Sciatic nerve (tissue), 2 donors: ENCODE data around the gene GAP43. TPM values are rescaled to one million over a fixed set of nuclear protein-coding genes. Genes with fewer than 3 reads are reported as not detected.
A peak's percentile ranks its signal among the peaks of the same experiment; 100 is the strongest.
"Not testable (repeated sequence)": the region's sequence is repeated elsewhere in the genome, so short reads cannot be mapped to it uniquely, and the experiment has no call there.

Experiments
- ATAC-seq: fragments of 200-7000 bp; cut with Tn5 transposase; one replicate; pipeline ENCODE4 v1.9.1; 2020; ENCODE audit warnings: mild to moderate bottlenecking, moderate library complexity
- DNase-seq: peaks from one replicate; pipeline ENCODE4 v3.0.0-alpha.2; 2020; ENCODE audit warnings: low spot score
- intact Hi-C: fragments of 100-400 bp; cut with DNase I; formaldehyde crosslinking; loops from one replicate; pipeline ENCODE4 v1.14.2; 2022
- total RNA-seq: library from RNA; stranded (reverse); fragmentation: NEBNext Ultra II Directional; extraction: Animal tissue kit (Norgen Biotek cat#: 25700); gene quantifications from one replicate; pipeline ENCODE4 v1.2.1, GENCODE V29; 2021
- donor health status: DM: no; HTN: no; CAD: no.
- donor health status: DM: no; HTN: no; CAD: no.

The GAP43 gene
- total RNA-seq, 1 donor from 2014 or later: 6.0 TPM

DNA sequence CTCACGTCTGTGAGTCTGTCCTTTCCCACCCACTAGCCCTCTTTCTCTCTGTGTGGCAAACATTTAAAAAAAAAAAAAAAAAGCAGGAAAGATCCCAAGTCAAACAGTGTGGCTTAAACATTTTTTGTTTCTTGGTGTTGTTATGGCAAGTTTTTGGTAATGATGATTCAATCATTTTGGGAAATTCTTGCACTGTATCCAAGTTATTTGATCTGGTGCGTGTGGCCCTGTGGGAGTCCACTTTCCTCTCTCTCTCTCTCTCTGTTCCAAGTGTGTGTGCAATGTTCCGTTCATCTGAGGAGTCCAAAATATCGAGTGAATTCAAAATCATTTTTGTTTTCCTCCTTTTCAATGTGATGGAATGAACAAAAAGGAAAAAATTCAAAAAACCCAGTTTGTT lies 97.7 kb downstream of the GAP43 start:
- intact Hi-C loops: no loop called here
- ATAC-seq: peak; percentile 66
- no peak for DNase-seq

DNA sequence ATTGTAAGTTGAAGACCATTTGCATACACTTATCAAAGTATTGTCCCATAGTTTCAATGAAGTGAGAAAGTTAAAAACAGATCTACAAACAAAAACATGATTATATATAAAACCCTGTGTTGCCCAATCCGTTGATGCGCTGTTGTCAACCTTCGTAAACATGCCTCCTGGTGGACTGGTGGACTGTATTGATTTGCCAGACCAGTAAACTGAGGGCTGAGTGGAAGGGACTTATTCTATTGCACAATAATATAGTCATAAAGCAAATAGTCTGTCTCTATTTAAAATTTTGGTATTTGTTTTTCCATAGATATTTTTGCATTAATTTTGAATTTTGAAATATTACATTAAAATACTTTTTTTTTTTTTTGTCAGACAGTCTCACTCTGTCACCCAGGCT lies 102.5 kb downstream of the GAP43 start:
- intact Hi-C loops: no loop called here
- DNase-seq (no peak), ATAC-seq (no peak)

DNA sequence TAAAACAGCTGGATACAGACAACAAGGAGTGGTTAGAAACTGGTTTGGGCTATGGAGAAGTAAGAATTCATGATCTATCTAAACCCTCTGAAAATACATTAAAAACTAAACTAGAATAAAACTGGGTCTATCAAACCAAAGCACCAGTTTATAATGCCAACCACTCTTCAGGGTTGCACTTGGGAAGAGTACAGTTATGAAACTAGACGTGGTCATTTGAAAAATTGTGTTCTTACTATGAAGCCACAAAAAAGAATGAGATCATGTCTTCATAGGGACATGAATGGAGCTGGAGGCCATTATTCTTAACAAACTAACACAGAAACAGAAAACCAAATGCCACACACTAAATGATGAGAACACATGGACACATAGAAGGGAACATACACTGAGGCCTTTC lies 103.8 kb downstream of the GAP43 start:
- intact Hi-C loops: no loop called here
- ATAC-seq: no peak
- DNase-seq: no peak

DNA sequence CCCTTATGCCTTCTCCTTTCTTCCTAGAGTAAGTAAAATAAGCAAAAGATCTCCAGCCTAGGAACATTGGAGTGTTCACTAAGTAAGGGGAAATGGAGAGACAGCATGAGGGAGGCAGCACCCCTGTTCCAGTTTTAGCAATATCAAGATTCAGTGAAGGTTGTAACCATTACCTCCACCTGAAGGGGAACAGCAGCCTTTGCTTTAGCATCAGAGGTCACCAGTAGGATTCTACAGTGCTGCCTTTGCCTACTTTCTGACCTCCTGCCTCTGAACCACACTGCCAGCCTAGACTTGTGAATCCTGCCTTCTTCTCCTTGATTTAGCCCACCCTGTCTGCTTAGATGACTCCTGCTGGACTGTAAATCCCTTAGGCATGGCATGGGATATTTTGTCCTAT lies 104.7 kb downstream of the GAP43 start:
- DNase-seq (no peak), ATAC-seq (no peak)
- intact Hi-C loops: no loop called here

DNA sequence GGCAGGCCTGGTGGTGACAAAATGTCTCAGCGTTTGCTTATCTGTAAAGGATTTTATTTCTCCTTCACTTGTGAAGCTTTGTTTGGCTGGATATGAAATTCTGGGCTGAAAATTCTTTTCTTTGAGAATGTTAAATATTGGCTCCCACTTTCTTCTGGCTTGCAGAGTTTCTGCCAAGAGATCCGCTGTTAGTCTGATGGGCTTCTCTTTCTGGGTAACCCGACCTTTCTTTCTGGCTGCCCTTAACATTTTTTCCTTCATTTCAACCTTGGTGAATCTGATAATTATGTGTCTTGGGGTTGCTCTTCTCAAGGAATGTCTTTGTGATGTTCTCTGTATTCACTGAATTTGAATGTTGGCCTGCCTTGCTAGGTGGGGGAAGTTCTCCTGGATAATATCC lies 113.0 kb downstream of the GAP43 start:
- intact Hi-C loops: not testable (repeated sequence)

DNA sequence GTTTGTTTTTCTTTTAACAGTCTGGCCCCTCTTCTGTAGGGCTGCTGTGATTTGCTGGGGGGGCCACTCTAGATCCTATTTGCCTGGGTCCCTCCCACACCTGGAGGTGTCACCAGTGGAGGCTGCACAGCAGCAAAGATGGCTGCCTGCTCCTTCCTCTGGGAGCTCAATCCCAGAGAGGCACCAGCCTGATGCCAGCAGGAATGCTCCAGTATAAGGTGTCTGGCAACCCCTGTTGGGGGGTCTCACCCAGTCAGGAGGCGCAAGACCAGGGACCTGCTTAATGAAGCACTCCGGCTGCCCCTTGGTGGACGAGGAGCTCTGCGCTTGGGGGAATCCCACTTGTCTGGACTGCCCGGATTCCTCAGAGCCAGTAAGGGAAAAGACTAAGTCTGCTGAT lies 118.3 kb downstream of the GAP43 start:
- intact Hi-C loops: no loop called here
- ATAC-seq: no peak

More for the DNA sequence above, 113.0 kb downstream of the GAP43 start:
- DNase-seq, ATAC-seq: not testable (repeated sequence)

DNA sequence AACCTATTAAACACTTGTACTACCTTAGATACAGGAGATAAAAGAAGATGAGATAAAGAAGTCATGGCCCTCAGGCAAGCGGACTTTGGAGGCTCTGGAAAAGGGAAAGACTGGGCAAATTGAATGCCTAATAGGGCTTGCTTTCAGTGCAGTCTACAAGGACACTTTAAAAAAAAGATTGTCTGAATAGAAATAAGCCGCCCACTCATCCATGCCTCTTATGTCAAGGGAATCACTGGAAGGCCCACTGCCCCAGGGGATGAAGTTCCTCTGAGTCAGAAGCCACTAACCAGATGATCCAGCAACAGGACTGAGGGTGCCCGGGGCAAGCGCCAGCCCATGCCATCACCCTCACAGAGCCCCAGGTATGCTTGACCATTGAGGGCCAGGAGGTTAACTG lies 121.2 kb downstream of the GAP43 start:
- ATAC-seq, DNase-seq, intact Hi-C loops: not testable (repeated sequence)

More for the DNA sequence above, 118.3 kb downstream of the GAP43 start:
- no peak for DNase-seq

DNA sequence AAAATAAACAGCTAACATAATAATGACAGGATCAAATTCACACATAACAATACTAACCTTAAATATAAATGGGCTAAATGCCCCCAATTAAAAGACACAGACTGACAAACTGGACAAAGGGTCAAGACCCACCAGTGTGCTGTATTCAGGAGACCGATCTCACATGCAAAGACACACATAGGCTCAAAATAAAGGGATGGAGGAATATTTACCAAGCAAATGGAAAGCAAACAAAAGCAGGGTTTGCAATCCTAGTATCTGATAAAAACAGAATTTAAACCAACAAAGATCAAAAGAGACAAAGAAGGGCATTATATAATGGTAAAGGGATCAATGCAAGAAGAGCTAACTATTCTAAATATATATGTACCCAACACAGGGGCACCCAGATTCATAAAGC lies 129.7 kb downstream of the GAP43 start:
- ATAC-seq, intact Hi-C loops: not testable (repeated sequence)

DNA sequence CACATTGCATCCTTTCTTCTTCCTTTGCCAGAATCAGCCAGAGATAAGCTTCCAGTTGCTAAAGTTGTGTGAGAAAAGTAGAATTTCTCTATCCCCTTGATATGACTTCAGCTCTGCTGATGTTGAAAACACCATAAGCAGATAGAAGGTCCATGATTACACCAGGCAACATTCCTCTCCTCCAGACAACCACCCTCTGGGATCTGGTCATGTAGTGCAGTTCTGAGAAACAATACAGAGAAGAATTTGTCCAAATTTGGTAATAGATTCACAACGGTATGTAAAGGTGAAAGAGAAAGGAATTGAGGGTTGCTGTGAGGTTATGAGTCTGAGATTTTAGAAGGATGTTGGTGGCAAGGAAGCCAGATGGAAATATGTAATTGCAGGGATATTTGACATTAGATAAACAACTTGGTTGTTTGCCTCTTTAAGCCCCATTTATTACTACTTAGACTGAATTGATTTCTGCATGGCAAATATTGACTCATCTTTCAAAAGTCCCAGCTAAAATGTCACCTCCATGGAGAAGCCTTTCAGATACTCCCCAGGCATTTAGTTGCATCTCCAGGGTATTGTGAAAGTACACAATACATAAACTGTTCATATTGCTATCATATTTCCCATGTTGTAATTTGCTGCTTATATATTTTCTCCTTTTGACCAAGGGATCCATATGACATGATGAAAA lies 134.9 kb downstream of the GAP43 start:
- intact Hi-C loops: no loop called here
- ATAC-seq: no peak
- no peak for DNase-seq

More for the DNA sequence above, 129.7 kb downstream of the GAP43 start:
- DNase-seq: not testable (repeated sequence)

DNA sequence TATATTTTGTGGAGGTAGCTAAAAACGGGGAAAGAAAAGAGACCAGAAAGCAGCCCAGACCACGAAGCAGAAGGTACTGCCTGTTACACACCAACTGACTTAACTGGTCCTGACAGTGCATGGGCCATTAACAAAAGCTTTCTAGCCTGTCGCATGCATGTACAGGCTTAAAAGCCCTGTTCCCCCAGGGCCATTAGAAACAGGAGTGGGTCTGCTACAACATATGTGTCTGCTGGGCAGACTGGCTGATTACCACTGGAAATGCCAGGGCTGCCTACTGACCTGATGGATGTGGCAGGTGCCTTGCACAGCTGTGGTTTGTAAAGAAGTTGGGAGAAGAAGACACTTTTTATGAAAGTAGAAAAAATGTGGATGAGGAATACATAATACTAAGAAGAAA lies 137.4 kb downstream of the GAP43 start:
- intact Hi-C loops: no loop called here
- no peak for DNase-seq
- ATAC-seq: no peak

DNA sequence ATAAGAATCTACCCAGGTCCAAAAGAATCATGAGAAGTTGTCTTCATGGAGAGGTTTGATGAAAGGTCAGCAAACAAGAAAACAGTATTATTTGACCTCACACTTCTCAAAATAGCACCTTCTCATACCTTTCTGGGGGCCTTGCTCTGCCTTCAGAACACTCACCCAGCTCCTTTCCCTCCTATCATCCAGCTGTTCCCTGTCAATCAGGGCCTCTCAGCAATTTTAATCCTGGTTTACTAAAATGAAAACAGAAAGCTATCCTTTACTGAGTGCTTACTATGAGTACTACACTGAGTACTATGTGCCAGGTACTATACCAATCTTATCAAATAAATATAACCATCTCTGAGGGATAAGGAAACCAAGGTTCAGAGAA lies 138.6 kb downstream of the GAP43 start:
- no peak for ATAC-seq
- intact Hi-C loops: no loop called here
- no peak for DNase-seq

DNA sequence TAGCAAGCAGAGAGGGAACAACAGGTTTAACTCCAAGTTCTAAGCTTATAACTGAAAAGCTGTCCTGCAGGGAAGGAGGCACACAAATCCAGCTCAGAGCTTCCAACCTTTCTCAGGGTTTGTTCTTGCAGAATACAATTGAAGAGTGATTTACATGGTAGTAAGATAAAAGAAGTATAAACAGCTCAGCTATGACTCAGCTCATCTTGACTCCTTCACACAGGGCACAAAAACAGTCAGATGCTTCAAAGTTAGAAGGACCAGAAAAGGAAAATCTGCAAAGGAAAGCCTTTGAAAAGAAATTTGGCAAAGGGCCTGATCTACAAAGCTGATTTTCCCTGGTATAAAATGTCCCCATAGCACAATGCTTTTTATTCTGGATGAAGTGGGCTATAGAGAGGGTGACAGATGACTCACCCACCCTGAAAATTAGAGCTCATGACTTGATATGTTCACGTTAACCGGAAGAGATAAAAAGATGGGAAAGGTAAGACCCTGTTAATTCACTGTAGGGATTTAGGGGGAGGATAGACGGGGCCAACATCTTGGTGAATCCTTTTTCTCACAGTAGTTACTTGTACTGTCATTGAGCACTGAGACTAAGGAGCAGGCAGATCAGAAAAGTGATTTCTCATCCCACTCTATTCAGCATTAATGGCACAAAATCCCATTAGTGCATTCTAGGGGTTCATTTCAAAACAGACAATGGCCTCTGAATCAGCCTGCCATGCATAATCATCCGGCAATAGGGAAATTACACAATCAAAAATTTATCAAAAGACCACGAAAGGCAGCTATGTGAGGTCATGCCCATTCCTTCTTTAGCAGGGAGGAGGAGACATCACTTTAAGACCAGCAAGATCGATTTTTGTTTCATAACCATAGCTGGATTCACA lies 143.5 kb downstream of the GAP43 start:
- DNase-seq (no peak), ATAC-seq (no peak)
- intact Hi-C loops: no loop called here

DNA sequence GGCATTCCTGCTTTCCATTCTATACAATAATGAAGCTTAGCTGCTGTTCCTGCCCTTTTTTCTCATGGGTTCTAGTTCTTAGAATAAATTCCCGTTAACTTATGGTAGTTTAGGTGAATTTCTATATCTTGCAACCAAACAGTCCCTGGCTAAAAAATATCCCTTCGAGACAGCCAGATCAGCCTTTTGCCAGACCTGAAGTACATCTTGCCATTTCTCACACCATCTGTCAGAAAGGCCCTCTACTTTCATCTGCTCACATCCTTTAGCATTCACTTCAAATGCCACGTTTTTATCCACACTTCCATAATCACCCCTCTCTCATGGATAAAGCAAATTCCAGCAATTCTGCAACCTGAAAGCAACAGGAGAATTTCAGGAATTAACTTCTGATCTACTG lies 145.4 kb downstream of the GAP43 start:
- DNase-seq (no peak), ATAC-seq (no peak)
- intact Hi-C loops: no loop called here
